Measurements from ENCODE around the gene CDYL2.

CDYL2 gene

GRCh38 chr16:80618862-80619648 lies 185.3 kb downstream of the CDYL2 start:
- DNase-seq = no peak

- DNase-seq = no peak
Observed at GRCh38 chr16:80616362-80616761, 188.0 kb downstream of the CDYL2 start.

GRCh38 chr16:80615735-80616134 lies 188.7 kb downstream of the CDYL2 start:
- no peak for DNase-seq

- DNase-seq = no peak
Observed at GRCh38 chr16:80614908-80615671, 189.3 kb downstream of the CDYL2 start.

GRCh38 chr16:80612461-80613017 lies 191.9 kb downstream of the CDYL2 start:
- no peak for DNase-seq

- no peak for DNase-seq
Observed at GRCh38 chr16:80611930-80612327, 192.5 kb downstream of the CDYL2 start.

GRCh38 chr16:80611171-80611929 lies 193.0 kb downstream of the CDYL2 start:
- no peak for DNase-seq

GRCh38 chr16:80610481-80611156 lies 193.8 kb downstream of the CDYL2 start:
- no peak for DNase-seq

GRCh38 chr16:80608946-80609345 lies 195.5 kb downstream of the CDYL2 start:
- no peak for DNase-seq

GRCh38 chr16:80607204-80607603 lies 197.2 kb downstream of the CDYL2 start:
- DNase-seq = no peak

- no peak for DNase-seq
Observed at GRCh38 chr16:80606221-80606766, 198.1 kb downstream of the CDYL2 start.

GRCh38 chr16:80604600-80605355 lies 199.6 kb downstream of the CDYL2 start:
- no peak for DNase-seq

- no peak for DNase-seq
Observed at GRCh38 chr16:80602894-80603293, 201.5 kb downstream of the CDYL2 start.

- DNase-seq = no peak
Observed at GRCh38 chr16:80601182-80601581, 203.2 kb downstream of the CDYL2 start.

- DNase-seq = no peak
Observed at GRCh38 chr16:80599466-80599865, 204.9 kb downstream of the CDYL2 start.

GRCh38 chr16:80596507-80597207 lies 207.7 kb downstream of the CDYL2 start:
- DNase-seq = no peak

- DNase-seq = no peak
Observed at GRCh38 chr16:80594756-80595155, 209.6 kb downstream of the CDYL2 start.

GRCh38 chr16:80592273-80592672 lies 212.1 kb downstream of the CDYL2 start:
- DNase-seq = no peak

- DNase-seq = no peak
Observed at GRCh38 chr16:80591071-80591915, 213.1 kb downstream of the CDYL2 start.

GRCh38 chr16:80587071-80587470 lies 217.3 kb downstream of the CDYL2 start:
- no peak for DNase-seq

Measured in left hindlimb (tissue), 1 donor.